ENCODE results near the gene TNFRSF18.

Gene TNFRSF18

GRCh38 chr1:1173793-1174415, 32.5 kb downstream of the TNFRSF18 start, which contains the start of gene TTLL10:
Gene TTLL10, plus strand, starts transcription at chr1:1173880. Its CDS starts 5,336 bp downstream, at chr1:1179216.
- DNase-seq, result no peak

- no peak for DNase-seq
These were observed 33.2 kb downstream of the TNFRSF18 start for GRCh38 chr1:1173061-1173792.

- no peak for DNase-seq
These were observed 34.6 kb downstream of the TNFRSF18 start for GRCh38 chr1:1171546-1172340.

GRCh38 chr1:1171161-1171545, 35.2 kb downstream of the TNFRSF18 start:
- no peak for DNase-seq

- no peak for DNase-seq
These were observed 35.9 kb downstream of the TNFRSF18 start for GRCh38 chr1:1170215-1171091.

GRCh38 chr1:1169429-1170214, 36.8 kb downstream of the TNFRSF18 start:
- DNase-seq, result no peak

- DNase-seq, result no peak
These were observed 37.7 kb downstream of the TNFRSF18 start for GRCh38 chr1:1168451-1169411.

GRCh38 chr1:1167841-1168450, 38.4 kb downstream of the TNFRSF18 start:
- DNase-seq, result no peak

- DNase-seq, result no peak
These were observed 39.0 kb downstream of the TNFRSF18 start for GRCh38 chr1:1167398-1167821.

GRCh38 chr1:1166642-1167397, 39.6 kb downstream of the TNFRSF18 start:
- DNase-seq, result no peak

- no peak for DNase-seq
These were observed 40.4 kb downstream of the TNFRSF18 start for GRCh38 chr1:1165900-1166421.

- DNase-seq, result no peak
These were observed 40.9 kb downstream of the TNFRSF18 start for GRCh38 chr1:1165485-1165884.

GRCh38 chr1:1164701-1165451, 41.5 kb downstream of the TNFRSF18 start:
- no peak for DNase-seq

GRCh38 chr1:1164361-1164700, 42.1 kb downstream of the TNFRSF18 start:
- no peak for DNase-seq

GRCh38 chr1:1163538-1164070, 42.8 kb downstream of the TNFRSF18 start:
- DNase-seq, result no peak

- no peak for DNase-seq
These were observed 43.5 kb downstream of the TNFRSF18 start for GRCh38 chr1:1162597-1163537.

- DNase-seq, result no peak
These were observed 44.7 kb downstream of the TNFRSF18 start for GRCh38 chr1:1161683-1162079.

Data from activated CD4-positive, CD25-positive, alpha-beta regulatory T cell treated with anti-CD3 and anti-CD28 coated beads, Interleukin-2, amount 50 U/mL, for 72 hours (primary cell).